DOHH2 (cell line): ENCODE data around the gene C1orf185.

Experiments
- EZH2phosphoT487 ChIP-seq: fragments of 200-600 bp; sonication (generic); IDR thresholded peaks from 2 replicates; pipeline ENCODE4 v1.6.1; 2017; ENCODE audit warnings: borderline replicate concordance, mild to moderate bottlenecking, antibody characterized with exemption, low read length, moderate library complexity, mixed read lengths
- TF ChIP-seq, protein P1 (sequence below): fragments of 200-600 bp; sonication (generic); IDR thresholded peaks from one replicate; pipeline ENCODE4 v1.5.1; 2014; ENCODE audit warnings: antibody characterized with exemption, mild to moderate bottlenecking, low read depth, low read length; ENCODE audit not compliant: poor library complexity, severe bottlenecking

DNA sequence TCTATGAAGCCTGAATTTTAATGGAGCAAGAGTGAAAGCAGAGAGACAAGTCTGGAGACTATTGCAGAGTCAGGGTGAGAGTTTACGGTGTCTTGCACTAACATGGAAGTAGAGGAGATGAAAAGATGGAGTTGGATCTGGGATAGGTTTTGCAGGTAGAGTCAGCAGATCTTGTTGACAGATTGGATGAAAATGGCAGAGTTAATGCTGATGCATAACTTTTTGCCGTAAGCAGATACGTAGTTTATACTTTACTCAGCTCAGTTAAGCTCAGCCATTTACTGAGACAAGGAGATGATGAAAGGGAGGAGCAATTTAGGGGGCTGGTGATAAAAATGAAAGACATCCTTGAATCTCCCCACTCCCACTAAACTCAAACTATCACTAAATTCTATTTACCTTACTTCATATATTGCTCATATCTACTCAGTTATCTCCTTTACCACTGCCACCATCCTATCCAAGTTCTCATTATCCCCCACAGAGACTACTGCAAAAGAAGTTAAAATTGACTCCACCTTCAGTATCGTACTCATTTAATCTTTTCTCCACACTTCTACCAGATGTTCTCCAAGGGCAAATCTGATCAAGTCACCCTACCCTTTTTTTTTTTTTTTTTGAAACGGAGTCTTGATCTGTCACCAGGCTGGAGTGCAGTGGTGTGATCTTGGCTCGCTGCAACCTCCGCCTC lies 13.8 kb downstream of the C1orf185 start:
- TF ChIP-seq, protein P1, sequence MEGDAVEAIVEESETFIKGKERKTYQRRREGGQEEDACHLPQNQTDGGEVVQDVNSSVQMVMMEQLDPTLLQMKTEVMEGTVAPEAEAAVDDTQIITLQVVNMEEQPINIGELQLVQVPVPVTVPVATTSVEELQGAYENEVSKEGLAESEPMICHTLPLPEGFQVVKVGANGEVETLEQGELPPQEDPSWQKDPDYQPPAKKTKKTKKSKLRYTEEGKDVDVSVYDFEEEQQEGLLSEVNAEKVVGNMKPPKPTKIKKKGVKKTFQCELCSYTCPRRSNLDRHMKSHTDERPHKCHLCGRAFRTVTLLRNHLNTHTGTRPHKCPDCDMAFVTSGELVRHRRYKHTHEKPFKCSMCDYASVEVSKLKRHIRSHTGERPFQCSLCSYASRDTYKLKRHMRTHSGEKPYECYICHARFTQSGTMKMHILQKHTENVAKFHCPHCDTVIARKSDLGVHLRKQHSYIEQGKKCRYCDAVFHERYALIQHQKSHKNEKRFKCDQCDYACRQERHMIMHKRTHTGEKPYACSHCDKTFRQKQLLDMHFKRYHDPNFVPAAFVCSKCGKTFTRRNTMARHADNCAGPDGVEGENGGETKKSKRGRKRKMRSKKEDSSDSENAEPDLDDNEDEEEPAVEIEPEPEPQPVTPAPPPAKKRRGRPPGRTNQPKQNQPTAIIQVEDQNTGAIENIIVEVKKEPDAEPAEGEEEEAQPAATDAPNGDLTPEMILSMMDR = no peak
- no peak for TF ChIP-seq EZH2phosphoT487
